ENCODE data around the gene MYO5A.
A peak's percentile ranks its signal among the peaks of the same experiment; 100 is the strongest.

MYO5A gene

DNA sequence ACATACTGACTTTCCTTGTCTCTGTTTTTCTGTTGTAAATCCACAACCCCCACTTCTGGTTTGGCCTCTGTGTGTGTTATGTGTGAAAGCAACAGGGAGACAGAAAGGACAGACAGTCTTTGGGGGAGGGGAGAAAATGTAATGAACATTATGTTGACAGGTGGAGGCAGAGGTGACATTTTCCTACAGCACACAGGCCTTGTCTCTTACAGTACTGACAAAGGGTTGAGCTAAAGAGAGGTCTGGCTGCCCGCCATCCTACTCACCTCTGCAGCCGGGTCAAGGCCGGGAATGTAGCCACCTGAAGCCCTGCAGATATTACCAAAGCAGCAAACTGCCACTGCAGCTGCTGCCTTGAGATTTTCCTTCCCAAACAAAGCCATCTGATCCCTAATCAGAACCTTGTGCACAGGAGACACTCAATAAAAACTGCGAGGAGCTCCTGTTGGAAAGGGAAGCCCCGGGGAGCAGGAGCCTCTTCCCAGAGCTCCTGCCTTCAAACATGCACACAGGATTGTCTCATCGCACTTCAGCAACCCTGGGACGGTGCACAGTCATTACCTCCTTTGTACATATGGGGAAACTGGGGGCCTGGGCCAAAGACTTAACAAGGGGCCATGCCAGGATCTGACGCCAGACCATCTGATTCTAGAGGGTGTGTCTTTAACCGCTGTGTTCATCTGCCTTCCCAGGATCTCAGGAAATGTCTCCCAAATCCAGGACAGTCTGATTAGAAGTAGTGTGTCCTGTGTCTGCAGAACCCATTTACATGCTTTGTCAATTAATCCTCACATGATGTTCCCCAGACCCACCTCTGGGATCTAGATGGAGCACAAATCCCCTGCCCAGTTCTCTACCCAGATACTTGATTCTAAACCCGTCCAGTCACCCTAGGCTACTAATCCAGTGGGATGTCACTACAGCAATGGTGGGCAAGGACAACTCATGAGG, 247.3 kb downstream of the MYO5A start:
- no peak for DNase-seq

DNA sequence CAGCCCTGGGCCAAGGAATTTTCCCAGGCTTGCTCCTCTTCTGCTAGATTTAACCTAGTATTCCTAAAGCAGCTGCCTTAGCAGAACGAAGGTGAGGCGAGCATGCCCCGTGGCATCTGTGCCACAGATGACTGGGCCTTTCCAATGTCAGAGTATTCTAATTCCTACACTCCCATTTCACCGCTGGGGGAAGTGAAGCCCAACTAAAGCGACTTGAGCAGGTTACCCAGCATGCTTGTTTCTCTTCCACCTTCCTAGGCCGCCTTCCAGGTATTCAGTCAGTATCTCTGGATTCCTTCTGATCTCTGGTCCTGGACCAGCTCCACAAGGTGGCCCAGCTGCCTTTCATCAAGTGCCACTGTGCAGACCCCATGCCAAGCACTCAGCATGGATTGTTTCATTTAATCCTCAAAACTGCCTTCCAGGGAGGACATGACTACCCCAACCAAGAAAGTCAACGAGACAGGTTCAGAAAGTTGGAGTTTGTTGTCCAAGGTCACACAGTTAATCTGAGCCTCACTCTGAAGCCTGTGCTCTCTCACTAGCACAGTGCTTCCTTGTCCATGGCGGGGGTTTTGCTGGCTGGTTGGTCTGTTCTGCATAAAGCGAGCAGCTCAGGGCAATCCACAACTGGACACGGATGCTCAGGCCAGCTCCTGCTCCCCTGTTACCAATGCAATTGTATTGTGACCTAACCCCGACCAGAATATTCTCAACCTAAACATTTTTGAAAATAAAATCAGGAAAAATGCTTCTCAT, 248.2 kb downstream of the MYO5A start:
- DNase-seq: no peak

DNA sequence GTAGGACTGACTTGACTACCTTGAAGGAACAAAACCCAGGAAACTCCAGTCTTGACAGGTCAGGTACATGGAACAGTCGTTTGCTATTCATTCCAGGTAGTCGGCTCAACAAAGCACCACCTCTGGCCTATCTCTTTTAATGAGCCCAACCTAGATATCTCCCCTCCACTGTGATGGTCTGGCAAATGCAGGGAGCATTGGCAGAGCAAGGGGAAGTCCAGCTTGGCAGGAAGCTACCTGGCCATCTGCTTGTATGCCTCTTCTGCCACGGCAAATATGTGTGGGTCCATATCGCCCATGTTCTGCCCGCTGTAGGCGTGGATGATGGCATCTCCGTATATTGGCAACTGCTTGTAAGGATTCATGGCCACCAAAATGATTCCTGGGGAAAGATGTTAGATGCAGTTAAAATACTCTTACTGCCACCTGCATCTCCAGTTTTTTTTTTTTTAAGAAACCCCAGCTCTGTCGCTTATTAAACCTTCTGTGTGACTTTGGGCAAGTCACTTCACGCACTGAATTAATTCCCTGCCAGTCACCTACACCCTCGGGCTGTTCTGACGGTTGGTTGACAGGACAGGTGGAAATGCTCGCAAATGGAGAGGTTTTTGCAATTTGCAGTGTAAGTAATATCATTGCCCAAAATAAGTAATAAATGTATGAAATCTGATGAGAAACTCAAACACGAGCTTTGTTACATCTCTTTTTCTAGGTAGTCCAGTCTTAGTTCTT, 249.9 kb downstream of the MYO5A start:
- no peak for DNase-seq

DNA sequence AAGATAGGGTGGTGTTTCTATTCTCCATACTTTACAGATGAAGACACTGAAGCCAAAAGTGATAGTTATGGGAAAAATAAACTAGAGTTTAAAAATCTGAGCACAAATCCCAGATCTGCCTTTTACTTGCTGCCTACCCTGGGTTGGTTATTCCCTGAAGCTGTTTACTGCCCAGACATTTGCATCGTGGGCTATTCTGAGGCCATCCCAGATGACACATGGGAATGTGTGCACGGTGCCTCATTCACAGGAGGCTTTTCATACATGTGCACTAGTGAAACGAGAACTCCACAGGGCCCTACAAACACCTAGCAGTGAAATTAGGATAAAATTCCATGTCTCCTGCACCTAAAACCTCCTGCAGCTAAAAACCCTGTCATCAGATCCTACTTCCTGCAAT, 250.5 kb downstream of the MYO5A start:
- DNase-seq: no peak

DNA sequence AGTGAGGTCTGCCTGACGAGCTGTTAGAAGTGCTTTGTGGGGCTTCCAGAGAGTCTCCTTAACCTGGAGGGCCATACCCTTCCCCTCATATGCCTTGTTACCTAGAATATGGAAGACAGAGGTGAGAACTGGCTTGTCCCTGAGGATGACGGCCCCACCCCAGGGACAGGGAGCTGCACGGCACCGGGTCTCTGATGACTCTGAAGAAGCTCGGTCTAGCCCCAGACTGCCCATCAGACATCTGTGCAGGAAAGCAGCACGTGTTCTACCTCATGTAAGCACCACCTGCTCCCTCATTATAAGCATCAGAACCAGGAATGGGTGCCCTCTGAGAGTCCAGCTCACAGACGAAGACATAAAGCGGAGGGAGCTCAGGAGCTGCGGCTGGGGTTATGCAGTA, 251.1 kb downstream of the MYO5A start:
- DNase-seq: no peak

DNA sequence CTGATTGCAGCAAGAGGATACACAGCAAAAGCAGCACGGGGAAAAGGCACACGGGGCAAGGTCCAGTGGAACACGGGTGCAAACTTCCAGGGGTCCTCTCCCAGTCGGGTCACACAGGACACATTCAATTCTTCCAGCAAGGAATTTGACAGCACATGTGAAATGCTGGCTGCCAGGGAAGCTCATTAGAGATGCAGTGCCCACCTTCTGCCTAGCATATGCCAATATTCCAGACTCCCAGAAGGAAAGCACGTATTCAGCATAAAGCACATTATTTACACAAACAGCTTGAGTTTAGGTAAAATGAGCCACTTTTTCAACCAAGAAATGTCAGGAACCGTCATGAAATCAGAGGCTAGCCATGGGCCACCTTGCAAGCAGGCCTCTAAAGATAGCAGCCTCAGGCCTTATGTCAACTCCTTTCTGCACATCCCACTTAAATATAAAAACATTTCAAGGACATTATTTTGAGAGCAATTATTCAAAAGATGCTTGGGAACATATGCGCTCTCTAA, 252.4 kb downstream of the MYO5A start:
- DNase-seq: no peak

DNA sequence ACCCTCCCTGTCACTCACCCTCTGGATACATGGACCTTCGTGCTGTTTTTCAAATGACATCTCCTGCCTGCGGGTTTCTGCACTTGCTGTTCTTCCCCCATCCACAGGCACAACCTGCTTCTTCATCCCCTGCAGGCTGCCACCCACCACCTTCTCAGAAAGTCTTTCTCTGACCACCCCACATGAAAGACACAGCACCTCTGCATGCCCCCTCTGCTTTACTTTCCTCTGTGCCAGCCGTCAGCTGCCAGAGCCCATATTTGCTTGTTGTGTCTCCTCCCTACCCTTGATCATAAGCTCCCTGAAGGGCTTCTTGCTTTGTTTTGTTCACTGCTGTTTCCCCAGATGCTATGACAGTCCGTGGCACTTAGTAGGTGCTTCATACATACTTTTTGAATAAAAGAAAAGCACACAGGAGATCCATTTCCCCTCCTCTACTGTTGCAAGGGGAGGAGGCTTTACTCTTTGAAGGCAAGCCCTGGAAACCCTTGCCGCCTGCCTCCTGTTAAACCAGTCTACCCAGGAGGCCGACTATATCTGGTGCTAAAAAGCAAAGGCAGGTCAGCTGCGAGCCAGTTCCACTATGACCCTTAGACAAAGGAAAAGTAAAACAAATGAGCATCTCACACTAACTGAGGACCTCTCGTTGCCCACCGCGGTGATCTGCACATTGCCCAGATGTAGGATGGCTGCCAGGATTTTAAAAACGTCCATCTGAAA, 265.0 kb downstream of the MYO5A start:
- DNase-seq: no peak

DNA sequence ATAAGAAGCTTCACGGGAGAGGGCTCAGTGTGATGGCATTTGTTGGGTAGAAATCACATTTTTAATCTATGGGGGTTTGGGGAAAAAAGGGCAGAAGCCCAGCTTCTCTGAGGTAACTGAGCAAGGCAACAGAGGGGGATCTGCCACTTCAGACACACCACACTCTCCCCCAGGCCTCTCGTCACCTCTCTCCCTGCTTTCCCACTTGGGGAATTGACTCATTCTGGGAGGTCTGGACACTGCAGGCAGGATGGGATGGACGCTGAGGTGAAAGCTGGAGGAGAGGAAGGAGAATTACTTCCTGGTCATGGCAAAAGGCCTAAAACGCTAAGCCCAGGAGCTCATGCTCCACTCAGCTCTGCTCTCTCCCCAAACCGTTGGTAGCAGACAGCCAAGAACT, 266.3 kb downstream of the MYO5A start:
- peak; percentile 25 for DNase-seq

DNA sequence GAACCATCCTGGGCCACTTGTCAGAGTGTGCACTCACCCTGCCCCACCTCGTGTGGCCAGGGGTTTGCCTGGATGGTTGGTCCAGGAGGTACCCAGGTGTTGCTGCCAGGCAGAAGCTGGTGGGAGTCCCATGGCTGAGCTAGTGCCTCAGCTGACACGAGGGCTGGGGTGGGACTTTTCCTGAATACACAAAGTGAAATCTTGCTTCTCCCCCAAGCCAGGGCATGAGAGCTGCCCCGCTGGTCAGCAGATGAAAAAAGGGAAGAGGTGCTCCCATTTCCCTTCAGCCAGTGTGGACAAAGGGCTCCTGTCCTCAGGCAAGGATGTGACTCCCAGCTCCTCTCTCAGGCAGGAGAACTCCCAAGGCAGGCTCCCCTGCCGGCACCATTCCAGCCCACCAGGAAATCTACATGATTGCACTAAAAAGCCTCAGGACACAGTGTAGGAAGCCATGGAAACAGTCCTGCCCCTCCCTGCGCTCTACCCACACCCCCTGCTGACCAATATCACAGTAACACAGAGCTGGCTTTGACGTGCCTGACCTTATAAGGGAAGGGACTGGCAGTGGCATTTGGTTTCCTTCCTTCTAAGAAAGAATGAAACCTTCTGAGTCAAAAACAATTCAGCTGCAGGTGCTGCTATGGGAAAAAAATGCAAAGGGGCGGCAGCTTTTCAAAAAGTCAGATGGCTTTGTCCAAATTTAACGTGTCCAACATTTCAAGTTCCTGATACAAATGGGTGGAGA, 267.0 kb downstream of the MYO5A start:
- peak; percentile 76 for DNase-seq

DNA sequence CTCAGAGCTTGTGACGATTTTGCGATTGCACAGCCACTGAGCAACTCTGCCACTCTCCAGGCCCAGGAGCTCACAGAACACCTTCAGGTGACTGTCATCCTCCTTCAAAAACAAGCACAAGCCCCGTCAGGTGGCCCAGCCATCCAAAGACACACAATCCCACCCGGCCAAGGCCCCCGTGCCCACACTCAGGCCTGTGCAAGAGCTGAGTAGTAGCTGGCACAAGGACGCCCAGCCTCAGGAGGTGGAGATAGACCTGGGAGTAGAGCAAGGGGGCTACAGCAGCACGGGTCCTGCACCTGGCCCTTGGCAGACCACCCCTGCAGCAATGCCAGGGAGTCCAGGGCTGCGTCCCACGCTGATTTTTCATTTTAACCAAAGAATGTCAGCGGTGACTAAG, 267.7 kb downstream of the MYO5A start:
- no peak for DNase-seq

DNA sequence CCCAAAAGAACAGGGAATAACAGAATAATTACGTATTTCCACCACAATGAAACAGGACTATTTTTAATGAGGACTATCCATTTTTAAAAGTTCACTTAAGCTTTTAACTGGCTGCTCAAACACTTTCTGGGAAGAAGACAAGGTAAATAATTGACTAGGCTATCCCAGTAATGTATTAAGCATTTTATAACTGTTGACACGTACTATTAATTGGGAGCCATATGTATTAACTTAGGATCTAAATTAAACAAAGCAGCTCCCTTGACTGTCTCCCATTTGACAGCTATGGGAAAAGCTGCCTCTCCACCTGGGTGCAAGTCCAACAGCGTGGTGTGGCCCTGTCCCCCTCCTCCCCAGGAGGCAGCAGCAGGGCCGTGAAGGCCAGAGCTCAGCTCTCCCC, 269.2 kb downstream of the MYO5A start:
- no peak for DNase-seq

DNA sequence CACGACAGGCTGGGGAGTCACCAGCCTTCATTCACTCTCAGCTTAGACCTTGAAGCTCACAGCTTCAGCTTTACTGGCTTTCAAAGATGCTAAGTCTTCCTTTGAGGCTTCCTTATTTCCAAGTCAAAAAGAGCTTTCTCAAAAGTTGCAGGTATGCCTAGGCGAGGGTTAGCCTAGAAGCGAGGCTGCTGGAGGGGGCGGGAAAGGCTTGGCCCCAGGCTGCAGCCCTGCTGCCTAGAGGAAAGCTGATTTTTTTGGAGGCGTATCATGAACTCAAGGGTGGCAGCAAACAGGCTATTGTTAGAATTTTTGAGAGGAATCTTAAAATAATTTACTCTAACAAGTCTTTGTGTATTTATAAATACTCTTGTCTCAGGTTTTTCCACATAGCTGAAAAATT, 270.2 kb downstream of the MYO5A start:
- DNase-seq: no peak

DNA sequence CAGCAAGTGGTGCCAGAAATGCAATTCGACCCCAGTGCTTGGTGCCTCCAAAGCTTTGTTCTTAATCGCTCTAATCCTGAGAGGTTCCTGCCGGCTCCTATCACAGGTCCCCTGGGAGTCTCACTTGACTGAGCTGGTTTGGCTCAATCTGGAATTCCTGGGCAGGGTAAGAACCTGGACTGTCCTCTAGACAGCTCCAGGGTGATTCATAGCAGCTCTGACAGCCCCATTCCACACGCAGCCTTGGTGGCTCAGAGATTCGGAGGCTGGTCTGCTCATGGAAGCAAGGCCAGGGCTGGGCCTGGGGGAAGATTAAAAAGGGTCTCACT, 271.0 kb downstream of the MYO5A start:
- peak; percentile 87 for DNase-seq

All from fibroblast of skin of right biceps (primary cell).